GM21528 (cell line): ENCODE data around the gene COX7A2.

ENCODE experiments used
- ATAC-seq: cut with Tn5 transposase; IDR thresholded peaks from one replicate; pipeline ENCODE4 v1.9.1; 2021; ENCODE audit warnings: mild to moderate bottlenecking, moderate library complexity; ENCODE audit not compliant: unreplicated experiment, low FRiP score

The COX7A2 gene, protein sequence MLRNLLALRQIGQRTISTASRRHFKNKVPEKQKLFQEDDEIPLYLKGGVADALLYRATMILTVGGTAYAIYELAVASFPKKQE

DNA sequence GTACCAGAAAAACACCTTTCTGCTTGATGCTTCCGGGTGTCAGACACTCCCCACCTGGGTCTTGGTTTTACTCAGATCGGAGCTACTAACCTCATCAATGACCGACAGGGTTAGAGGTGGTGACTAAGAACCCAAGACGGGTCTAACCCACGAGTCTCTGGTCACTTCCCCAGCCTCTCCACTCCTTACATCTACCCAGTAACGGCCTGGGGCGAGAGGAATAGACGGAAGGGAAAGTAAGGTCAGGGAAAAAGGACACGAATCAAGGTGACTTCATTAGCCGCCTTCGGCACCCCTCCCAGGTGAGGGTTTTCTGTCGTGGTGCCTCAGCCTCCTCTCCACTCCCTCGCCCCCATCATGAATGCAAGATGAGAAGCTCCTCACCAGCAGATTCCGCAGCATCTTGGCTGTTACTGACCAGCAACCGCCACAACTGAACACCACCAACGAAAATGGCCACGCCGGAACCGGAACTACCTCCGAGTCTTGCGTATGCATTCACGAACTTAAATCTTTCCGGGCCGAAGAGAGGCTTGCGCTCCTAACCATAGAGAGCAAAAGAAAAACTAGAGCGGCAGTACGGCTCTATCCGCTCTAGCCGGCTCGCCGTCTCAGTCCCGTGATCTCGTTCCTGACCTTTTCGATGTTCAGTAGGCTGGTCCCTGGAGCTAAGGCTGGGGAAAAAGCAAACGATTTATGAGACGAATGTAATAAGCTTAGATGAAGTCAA lies at the start of gene COX7A2:
TSS of gene COX7A2 (minus strand) at position 469 of the 730 bp plus-strand sequence. CDS start at position 402, 67 bp downstream.
- peak; percentile 98 for ATAC-seq

DNA sequence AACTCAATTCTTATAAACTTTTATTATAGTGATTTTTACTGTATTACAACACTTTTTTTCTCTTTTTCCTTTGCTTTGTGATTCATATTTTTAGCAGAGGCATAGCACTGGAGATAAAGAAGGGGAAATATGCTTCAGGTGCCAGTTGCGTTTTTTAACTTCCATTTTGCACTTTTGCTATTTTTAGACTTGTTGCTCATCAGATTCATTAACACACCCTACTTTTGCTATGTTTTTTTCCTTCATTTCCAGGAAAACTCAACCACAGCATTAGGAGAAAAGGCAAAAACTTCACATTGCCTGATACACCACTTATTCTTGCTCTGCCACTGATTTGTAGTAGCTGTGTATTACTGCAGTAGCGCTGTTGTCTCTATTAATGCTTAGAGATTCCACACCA lies 49.0 kb upstream of the COX7A2 start:
- ATAC-seq = no peak

DNA sequence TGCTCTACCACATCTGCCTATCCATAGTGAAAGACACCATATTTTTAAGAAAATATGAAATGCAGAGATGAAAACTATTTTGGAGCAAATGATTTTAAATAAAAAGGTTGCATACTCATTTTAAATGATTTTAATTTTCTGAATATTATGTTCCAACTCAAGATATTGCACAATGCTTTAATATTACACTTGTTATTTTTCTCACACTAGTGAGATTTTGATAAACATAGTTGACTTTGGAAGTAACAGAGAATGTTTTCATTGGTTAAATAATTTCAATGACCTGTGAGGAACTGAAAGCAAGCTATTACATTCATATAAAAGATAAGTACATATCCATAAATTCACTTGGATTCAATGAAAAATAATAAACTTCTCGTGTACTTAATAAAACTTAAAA lies 48.1 kb upstream of the COX7A2 start:
- ATAC-seq = no peak

DNA sequence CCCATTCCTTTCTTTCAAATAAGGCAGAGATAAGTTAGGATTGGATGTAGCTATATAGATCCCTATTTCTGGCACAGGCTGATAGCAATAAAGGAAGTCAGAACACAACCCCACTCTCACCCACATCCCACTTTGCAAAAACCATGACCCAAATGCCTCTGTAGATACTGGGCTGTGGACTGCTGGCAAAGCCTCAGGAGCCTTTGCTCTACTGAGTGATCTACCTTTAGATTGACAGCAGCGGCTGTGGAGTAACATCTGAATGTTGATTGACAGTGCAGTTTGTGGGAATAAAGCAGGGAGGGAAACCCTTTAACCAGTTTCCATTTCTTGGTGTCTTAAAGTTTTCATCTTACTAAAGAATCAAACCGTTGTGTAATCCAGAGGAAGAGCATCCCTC lies 47.7 kb upstream of the COX7A2 start:
- no peak for ATAC-seq

DNA sequence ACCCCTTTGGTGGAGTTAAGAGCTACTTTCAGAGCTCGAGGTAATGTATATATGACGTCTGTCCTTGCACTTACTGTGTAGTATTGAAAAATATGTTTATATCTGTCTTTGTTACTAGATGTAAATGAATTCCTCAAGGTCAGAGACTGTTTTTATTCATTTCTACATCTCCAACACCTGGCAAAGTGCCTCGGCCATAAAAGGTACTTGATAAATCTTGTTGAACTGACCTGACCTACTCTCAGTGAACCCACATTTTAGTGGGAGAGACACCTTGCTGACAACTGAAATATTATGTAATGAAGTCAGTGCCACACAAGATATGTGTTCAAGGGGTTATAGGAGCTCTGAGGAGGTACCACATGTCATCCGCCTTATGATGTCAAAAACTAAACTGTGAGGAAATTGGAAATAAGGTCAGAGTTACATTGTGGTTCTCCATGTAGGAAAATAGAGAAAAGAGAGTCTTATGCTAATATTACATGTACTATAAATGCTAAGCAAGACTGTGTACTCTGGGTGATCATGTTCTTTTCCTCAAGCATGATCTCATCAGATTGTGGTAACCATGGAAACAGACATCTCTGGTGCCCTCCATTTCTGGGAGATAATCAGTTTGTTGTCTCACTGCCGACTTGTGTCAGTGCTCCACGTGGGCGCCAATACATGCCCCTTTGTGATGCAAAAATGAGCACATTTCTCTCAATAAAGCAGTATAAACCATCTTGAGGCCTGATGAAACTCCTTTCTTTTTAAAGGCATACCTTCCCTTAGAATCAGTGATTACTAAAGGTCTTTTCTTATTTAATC lies 46.7 kb upstream of the COX7A2 start:
- ATAC-seq = no peak

DNA sequence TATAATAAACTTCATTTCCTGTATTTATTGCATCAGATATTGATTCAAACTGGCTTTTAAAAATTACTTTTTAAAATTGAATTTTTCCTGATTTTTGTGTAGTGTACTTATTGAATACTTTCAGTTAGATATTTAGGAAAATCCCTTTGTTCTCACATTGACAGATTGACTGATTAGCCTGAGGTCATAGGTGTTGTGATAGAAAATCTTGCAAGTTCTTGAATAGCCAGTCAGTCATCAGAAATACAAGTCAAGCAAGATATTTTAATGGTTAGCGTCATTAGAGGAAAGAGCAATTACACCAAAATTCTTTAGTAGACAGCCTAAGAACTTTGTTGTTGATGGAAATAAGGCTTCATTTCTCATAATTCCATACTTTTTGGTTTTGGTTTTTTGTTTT lies 44.4 kb upstream of the COX7A2 start:
- no peak for ATAC-seq

DNA sequence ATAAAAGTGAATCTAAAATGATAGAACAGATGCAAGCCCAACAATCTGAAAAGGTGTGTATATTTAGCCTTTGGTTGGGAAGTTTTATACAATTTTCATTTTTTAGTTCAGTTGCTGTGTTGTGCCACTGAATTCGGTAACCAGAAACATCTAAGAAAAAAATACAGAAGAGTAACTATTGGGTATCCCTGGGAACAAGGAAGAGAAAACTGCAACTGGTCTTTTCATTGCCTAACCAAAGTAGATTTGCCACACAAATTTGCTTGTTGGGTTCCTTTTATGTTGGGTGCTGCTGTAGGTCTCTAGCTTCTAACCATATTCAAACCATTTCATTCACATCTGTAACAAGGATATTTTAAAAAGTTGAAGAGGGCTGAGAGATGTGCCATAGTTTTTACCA lies 43.8 kb upstream of the COX7A2 start:
- no peak for ATAC-seq

DNA sequence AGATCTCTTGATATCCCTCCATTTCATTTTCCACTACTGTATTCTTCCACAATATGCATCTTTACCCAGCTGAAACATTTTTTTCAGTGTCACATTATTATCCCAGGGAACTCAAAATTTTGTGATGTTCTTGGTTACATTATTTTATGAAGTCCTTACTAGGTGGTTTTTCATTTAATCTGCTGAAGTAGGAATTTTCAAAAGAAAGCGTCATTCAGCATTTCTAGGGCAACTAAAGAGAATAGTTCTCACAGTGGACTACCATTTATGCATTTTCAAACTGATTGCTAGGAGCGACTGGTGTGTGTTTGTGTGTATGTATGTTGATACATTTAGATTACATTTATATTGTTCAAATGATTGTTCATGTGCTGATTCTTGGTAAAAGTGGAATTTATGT lies 43.4 kb upstream of the COX7A2 start:
- ATAC-seq = no peak

DNA sequence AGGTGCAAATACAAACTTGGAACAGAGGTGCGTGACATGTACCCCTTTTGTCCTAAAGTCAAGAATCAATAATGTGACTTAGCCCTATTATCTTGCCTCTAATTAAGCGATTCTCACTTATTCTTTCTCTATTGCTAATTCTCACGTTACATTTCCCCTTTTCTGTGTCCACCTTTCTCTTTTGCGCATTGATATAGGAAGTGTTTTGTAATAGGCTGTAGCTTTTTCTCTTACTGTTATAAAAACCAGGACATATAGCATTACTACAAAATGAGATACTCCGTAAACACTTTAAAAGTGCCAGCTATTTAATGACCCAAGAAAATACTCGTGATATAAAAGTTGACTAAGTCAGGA lies 41.7 kb upstream of the COX7A2 start:
- ATAC-seq = peak; percentile 14

DNA sequence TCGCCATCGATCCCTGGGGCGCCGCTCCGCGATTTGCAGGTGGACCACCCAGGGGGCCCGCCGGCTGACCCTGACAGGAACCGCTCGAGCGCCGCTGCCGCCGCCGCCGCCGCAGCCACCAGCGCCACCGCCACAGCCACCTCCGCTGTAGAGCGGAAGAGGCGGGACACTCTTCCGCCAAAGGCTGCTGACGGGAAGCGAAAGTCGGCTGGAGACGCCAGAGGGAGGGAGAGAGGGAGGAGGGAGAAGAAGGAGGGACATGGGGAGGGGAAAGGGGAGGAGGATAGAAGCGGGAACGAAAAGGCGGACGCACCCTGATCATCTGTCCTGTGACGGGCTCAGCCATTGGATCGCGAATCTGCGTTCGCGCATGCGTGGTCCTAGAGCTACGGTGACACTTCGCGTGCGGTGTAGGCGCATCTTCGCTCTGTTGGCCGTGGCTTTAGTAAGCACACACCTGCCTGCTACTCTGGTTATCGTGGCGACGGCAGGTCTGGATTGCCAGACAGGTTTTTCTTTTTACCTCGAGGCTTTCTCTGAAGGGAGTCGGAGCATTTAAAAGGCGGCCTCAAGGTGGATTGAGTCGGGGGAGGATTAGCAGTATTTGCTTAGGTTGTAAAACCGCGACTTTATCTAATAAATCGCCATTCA lies 41.2 kb upstream of the COX7A2 start, which contains the start of gene TMEM30A:
TSS of gene TMEM30A (minus strand) at position 161 of the 651 bp plus-strand sequence. CDS start at position 7, 154 bp downstream.
- ATAC-seq = peak; percentile 88

DNA sequence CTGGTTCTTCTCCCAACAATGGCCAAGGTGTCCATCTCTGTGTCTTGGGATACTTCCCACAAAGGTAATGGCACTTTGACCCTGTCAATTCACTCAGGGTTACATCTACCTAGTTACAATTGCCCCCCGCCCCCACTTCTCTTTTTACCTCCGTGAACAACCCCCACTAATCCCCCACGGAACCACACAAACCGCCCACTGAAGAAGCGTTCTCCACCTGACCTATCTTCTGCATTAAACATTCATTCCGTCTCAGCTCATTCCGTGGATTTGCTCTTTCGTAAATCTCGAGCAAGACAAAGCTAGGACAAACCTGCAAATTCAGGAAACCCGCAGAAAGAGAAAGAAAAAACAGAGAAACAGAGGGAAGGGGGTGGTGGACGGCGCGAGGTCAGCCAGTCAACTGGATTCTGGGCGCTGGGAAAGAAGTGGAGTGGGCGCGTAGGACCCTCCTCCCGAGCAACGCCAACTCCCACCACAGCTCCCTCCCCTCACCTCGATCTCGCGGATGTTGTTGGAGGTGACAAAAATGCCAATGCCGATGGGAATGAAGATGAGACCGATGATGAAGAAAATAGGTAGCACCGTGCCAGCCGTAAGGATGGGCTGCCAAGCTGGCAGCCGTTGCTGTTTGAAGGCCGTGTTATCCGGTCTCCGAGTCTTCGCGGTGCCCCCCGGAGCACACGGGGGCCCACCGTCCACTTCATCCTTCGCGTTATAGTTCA lies 40.5 kb upstream of the COX7A2 start:
- peak; percentile 30 for ATAC-seq

DNA sequence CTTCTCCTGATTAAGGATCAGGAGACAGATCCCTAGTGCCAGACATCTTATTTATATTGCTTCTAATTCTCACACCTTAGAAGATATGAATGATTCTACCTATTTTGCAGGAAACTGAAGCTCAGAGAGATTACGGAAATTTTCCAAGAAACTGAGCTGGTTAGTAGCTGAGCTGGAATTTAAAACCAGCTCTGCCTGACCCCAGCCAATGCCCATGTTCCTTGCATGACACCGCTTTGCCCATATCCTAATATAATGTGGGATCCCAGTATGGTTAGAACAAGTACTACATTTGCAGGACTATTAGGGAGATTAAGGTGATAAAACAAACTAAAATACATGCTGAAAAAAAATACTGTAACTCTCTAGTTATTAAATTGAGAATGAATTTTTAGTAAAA lies 39.1 kb upstream of the COX7A2 start:
- ATAC-seq = no peak

DNA sequence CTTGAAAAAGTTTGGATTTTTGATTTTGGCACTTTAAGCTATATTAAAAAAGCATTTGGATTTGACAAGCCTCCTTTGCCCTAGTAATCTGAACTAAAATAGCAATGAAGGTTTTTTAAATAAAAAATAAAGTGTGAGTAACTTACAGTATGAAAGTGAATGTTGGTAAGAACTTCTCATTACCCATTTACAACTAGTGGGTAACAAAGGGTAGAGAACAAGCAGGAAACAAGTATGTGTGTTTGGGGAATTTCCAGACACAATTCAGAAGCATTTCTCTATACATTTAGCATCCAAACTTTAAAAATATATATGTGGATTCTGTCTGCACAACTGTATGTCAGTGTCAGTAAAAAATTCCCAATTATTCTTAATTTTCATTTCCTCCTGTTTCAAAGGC lies 38.1 kb upstream of the COX7A2 start:
- ATAC-seq = no peak

DNA sequence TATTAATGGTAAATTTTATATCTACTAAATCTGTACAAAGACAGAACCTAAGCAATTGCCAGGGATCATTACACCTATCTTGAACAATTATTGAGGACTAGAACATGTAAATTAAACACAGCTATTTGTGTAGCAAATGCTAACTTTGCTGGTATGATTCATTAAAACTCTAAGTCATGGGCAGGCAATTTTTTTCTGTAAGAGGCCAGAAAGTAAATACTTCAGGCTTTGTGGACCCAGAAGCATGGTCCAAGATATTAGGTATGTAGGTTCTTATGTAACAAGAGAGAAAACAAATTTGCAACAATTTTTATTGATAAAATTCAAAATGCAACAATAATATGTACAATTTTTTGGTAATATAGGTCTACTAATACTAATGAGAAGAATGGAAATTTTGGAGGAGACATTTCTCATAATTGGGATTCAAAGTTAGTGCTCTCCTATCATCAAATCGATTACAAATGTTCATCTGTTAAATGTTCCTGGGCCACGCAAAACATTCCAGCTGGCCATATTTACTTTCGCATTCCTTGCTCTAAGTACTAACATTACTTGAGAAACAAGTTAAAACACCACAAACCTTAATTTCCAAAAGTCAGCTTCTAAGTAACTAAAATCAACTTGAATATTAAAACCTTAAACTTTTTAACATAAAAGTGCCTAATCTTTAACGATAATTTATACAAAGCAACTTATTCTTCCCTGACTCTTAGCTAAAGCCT lies 36.7 kb upstream of the COX7A2 start:
- ATAC-seq = no peak

DNA sequence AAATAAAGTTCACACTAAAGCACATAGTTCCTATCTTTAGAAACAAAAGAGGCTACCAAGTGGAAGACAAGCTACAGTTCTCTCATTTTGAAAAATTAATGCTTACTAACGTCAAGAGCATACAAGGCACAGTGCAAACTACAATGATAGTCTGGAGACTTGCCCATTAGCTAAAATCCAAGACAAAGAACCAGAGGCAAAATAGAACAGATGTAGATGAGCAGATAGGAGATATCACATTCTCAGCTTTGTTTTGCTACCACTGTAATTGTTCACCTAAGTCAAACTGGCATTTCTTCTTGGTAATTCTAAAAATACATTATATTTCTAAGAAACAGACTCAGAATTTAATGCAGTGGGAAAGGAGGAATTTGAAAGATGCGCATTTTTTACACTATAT lies 35.8 kb upstream of the COX7A2 start:
- ATAC-seq = no peak

DNA sequence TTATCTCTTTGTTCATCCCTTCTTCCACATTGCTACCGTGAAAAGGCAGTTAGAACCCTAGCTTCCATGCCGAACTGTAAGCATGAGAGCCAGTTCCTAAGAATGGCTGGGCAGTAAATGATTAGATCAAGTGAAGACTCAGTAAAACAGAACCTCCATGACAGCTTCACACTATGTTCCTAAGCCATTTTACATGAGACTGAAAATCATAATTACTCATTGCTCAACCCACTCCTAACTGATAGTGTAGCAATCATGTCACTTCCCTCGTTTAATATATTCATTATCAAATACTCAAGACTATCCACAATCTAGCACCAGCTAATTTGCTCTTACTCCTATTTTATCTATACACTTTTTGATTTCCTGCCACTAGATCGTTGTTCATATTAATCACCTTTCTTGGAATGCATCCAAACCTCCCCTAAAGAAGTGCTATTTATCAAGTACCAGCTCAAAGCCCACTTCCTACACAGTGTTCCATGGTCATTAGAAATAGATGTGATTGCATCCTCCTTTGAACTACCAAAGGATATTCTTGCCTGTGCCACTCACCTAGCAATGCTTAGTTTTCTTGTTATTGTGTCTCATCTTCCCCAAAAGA lies 35.0 kb upstream of the COX7A2 start:
- no peak for ATAC-seq

DNA sequence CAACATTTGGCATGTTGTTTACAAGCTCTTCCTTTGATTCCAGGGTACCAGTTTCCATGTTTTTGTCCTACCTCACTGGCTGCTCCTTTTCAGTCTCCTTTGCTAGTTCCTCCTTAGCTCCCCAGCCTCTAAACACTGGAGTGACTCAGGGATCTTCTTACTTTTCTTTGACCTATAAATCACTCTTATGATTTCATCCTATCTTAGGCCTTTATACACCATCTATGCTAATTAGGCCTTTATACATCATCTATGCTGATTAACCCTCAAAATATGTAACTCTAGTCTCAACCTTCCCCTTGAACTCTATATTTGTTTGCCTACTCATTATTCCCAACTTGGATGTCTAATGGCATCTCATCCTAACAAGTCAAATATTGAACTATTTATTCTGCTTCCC lies 31.5 kb upstream of the COX7A2 start:
- no peak for ATAC-seq

DNA sequence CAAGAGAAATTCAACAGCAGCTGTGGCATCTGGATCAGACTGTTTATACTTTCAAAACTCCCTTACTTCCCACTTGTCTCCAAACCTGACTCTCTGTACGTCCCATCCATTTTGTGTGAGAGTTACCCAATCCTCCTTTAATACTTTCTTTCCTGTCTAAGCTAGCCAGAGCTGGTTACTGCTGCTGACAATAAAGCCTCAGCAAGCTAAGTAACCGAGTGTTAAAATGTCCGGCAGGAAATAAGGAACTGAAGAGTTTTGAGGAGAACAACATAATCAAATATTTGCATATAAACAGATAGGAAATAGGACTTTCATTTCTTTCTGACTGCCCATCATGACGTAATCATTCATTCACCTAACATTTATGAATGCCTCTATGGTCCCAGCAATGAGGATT lies 29.4 kb upstream of the COX7A2 start:
- ATAC-seq = no peak

DNA sequence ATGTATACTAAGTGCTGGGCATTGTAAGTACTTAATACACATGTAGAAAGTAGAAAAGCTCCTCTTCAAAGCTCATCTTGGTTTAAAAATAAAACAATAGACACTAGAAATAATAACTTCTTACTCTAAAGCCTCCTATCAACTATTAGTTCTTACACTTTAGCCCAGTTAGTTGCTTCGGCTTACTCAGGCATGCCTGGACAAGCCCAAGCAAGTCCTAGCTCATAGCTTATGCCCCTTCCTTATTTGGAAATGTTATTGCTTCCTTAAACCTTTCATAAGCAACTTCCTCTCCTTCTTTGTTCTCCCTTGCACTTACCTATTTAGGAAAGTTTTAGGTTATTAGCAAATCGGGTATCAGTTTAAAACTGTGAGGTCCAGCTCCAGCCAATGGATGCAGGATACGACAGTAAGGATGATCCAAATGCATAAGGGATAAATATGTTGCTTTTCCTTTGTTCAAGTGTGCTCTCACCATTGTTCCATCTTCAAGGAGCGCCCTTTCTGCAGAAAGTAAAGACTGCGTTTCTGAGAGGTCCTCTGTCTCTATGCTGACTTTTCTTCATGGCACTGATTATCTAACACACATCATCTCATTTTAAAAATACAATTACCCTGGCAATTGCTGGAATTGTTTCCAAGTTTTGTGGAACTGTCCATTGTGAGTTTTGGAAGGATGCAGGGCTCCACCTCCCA lies 28.7 kb upstream of the COX7A2 start:
- ATAC-seq = no peak
